A549 (cell line): ENCODE measurements around the gene BRF1.

Experiments used
- BHLHE40 ChIP-seq: IDR thresholded peaks from 2 replicates; pipeline ENCODE4 v1.6.1; 2012; ENCODE audit warnings: low read depth, low read length, inconsistent platforms
- CBX8 ChIP-seq: fragments of 200-600 bp; sonication (generic); IDR thresholded peaks from 2 replicates; pipeline ENCODE4 v1.6.1; 2016
- CTCF ChIP-seq: fragments of >200 bp; sonication (Bioruptor Twin); formaldehyde crosslinking; IDR thresholded peaks from 3 replicates; pipeline ENCODE4 v1.5.1; 2016
- MYC ChIP-seq: IDR thresholded peaks from 2 replicates; pipeline ENCODE4 v1.6.1; 2012; ENCODE audit warnings: mild to moderate bottlenecking, inconsistent platforms, low read length, improper control_type of control experiment, borderline replicate concordance
- NPAS2 ChIP-seq: fragments of 250-450 bp; sonication (Bioruptor Pico); IDR thresholded peaks from 2 replicates; pipeline ENCODE4 v1.8.0; 2022; ENCODE audit warnings: mild to moderate bottlenecking, moderate library complexity, borderline replicate concordance
- POLR2A ChIP-seq: IDR thresholded peaks from 2 replicates; pipeline ENCODE4 v1.6.1; 2012; ENCODE audit warnings: mild to moderate bottlenecking, low read length
- REST ChIP-seq: fragments of 200-600 bp; sonication (generic); IDR thresholded peaks from 2 replicates; pipeline ENCODE4 v1.6.1; 2016; ENCODE audit warnings: antibody characterized with exemption, mild to moderate bottlenecking, moderate library complexity

- TF ChIP-seq CTCF (no peak), NPAS2 (CRISPR knock-in tag) (no peak), BHLHE40 (no peak), MYC (no peak), POLR2A (no peak), CBX8 (no peak), REST (no peak)
Measured at GRCh38 chr14:105163040-105163742, 137.6 kb downstream of the BRF1 start.
